ENCODE measurements around the gene TMEM219. TPM values are rescaled to one million over a fixed set of nuclear protein-coding genes. Genes with fewer than 3 reads are reported as not detected.
A peak's percentile ranks its signal among the peaks of the same experiment; 100 is the strongest.

Gene TMEM219
- total and polyA plus RNA-seq, 9 of the 15 experiments (the other 6 are each of a cell fraction or from before 2014, with no cell fraction given): 35.3 to 62.8 (median 55.5) TPM

GRCh38 chr16:29992344-29992967 lies 30.6 kb downstream of the TMEM219 start:
- intact Hi-C loops (cut with micrococcal nuclease) (no loop called here), in situ Hi-C loops (cut with MboI) (no loop called here)
- no peak overlapping the region for H3K4me2 ChIP-seq (ENCODE audit: insufficient read depth, low read length)
- 55% methylated on average over 7 of the region's 7 CpGs for WGBS (ENCODE audit: insufficient coverage, low coverage, missing lambda C conversion rate)
- no peak overlapping the region for H2AFZ ChIP-seq (ENCODE audit: low read depth, low read length)
- BruUV-seq (replicated peaks): no TSS peak
- DNase-seq (ENCODE audit: extremely low read depth in 1 of 4, low spot score in 3 of 4): peak in 1 of 4 experiments; percentile 33
- H3K9me1 ChIP-seq (ENCODE audit: control insufficient read depth, insufficient read depth, low read length): no peaks in the 10 kb centered on the region
- no peaks in the 10 kb centered on the region for H4K20me1 ChIP-seq (replicated peaks; ENCODE audit: control insufficient read depth, insufficient read depth, low read length)
- H3K27ac ChIP-seq (ENCODE audit: extremely low read depth, low read depth, low read length): no peak overlapping the region
- peaks cover 16 to 55% of the 10 kb centered on the region in 2 experiments; a peak in 4 of 5 replicates for H3K4me1 ChIP-seq (replicated peaks in 1 of 2; ENCODE audit: control insufficient read depth in 2 of 2, insufficient read depth in 2 of 2, low read length in 2 of 2)
- peak; percentile 48 for FAIRE-seq
- peaks cover 67% of the 10 kb centered on the region; the same call in 2 of the 3 replicates for H3K36me3 ChIP-seq (ENCODE audit: control insufficient read depth, insufficient read depth, low read length)
- CTCF ChIA-PET (ENCODE audit: low intra/inter-chr PET ratio): no interaction called here
- ATAC-seq: no peak
- H3K79me2 ChIP-seq (ENCODE audit: control insufficient read depth, insufficient read depth, low read length): peaks cover 15% of the 10 kb centered on the region
- peak overlapping the region in 1 of 2 experiments; percentile 83; a peak in 2 of 4 replicates for H3K9ac ChIP-seq (ENCODE audit: insufficient read depth in 1 of 2, low read depth in 2 of 2, low read length in 2 of 2)
- no peak overlapping the region for H3K4me3 ChIP-seq
- POLR2A ChIA-PET: interaction anchor here (0.6 to 4.2 kb wide), 6 partner anchors 12 to 66 kb away, joined by 3 to 20 read pairs (median 6); no protein-coding TSS in a partner anchor
- H3K9me3 ChIP-seq (replicated peaks; ENCODE audit: control insufficient read depth, insufficient read depth, low read depth, low read length): no peaks in the 10 kb centered on the region
- TF ChIP-seq CBX2 (IDR thresholded peaks at IDR 0.05; ENCODE audit: insufficient read depth, low read length, poor library complexity, severe bottlenecking): no peak
- TF ChIP-seq POLR3G (IDR thresholded peaks at IDR 0.05; ENCODE audit: extremely low read depth, insufficient read length, insufficient replicate concordance): no peak
- no peak for TF ChIP-seq CCNT2 (IDR thresholded peaks at IDR 0.05; ENCODE audit: borderline replicate concordance, extremely low read depth, insufficient read length, low read depth, low read length)
- no peak for TF ChIP-seq ZNF695 (CRISPR knock-in tag; IDR thresholded peaks at IDR 0.05)
- TF ChIP-seq CREBBP (IDR thresholded peaks at IDR 0.05; ENCODE audit: low read depth, low read length): no peak
- no peak for TF ChIP-seq RBM22 (IDR thresholded peaks at IDR 0.05; ENCODE audit: low read depth, low read length, poor library complexity, severe bottlenecking)
- TF ChIP-seq MLX (CRISPR knock-in tag; conservative IDR thresholded peaks at IDR 0.05): no peak
- TF ChIP-seq SRF (CRISPR knock-in tag; IDR thresholded peaks at IDR 0.05): no peak
- TF ChIP-seq MTA2 (IDR thresholded peaks at IDR 0.05; ENCODE audit: low read depth): no peak
- TF ChIP-seq ZNF324 (CRISPR knock-in tag; IDR thresholded peaks at IDR 0.05): no peak
- no peak for TF ChIP-seq TRIM25 (IDR thresholded peaks at IDR 0.05; ENCODE audit: borderline replicate concordance)
- no peak for TF ChIP-seq CTCFL (IDR thresholded peaks at IDR 0.05; ENCODE audit: borderline replicate concordance, insufficient read depth, low read depth, low read length, poor library complexity, severe bottlenecking)
- TF ChIP-seq FUS (optimal IDR thresholded peaks at IDR 0.05; ENCODE audit: low read depth, low read length): no peak
- no peaks in the 10 kb centered on the region for H3K27me3 ChIP-seq (ENCODE audit: control insufficient read depth in 2 of 2, insufficient read depth in 2 of 2, low read length in 2 of 2)
